GM19035 (cell line): ENCODE results near the gene MRPS35.
"Not testable (repeated sequence)": the region's sequence is repeated elsewhere in the genome, so short reads cannot be mapped to it uniquely, and the experiment has no call there.

ENCODE experiments used
- ATAC-seq: cut with Tn5 transposase; IDR thresholded peaks from one replicate; pipeline ENCODE4 v1.9.1; 2021; ENCODE audit not compliant: unreplicated experiment

The MRPS35 gene

GRCh38 chr12:27707216-27707615 lies 3.4 kb upstream of the MRPS35 start:
- ATAC-seq, result no peak

- ATAC-seq, result no peak
Observed at GRCh38 chr12:27709212-27709931, 1.3 kb upstream of the MRPS35 start.

- peak; percentile 48 for ATAC-seq
Observed at GRCh38 chr12:27709932-27710591, 570 bp upstream of the MRPS35 start.

- no peak for ATAC-seq
Observed at GRCh38 chr12:27711317-27711682, 668 bp downstream of the MRPS35 start.

- ATAC-seq, result no peak
Observed at GRCh38 chr12:27711967-27712366, 1.3 kb downstream of the MRPS35 start.

GRCh38 chr12:27723212-27723611 lies 12.6 kb downstream of the MRPS35 start:
- ATAC-seq, result no peak

GRCh38 chr12:27730097-27730588 lies 19.5 kb downstream of the MRPS35 start:
- ATAC-seq, result no peak

- ATAC-seq, result no peak
Observed at GRCh38 chr12:27732281-27732680, 21.6 kb downstream of the MRPS35 start.

GRCh38 chr12:27733052-27733656 lies 22.5 kb downstream of the MRPS35 start:
- no peak for ATAC-seq

GRCh38 chr12:27733791-27734190 lies 23.2 kb downstream of the MRPS35 start:
- no peak for ATAC-seq

GRCh38 chr12:27734321-27734720 lies 23.7 kb downstream of the MRPS35 start:
- ATAC-seq, result not testable (repeated sequence)

- no peak for ATAC-seq
Observed at GRCh38 chr12:27743601-27744000, 33.0 kb downstream of the MRPS35 start.

- ATAC-seq, result not testable (repeated sequence)
Observed at GRCh38 chr12:27745734-27746133, 35.1 kb downstream of the MRPS35 start.

- no peak for ATAC-seq
Observed at GRCh38 chr12:27747111-27747820, 36.6 kb downstream of the MRPS35 start.

GRCh38 chr12:27751386-27752047 lies 40.9 kb downstream of the MRPS35 start:
- ATAC-seq, result no peak

GRCh38 chr12:27754795-27755194 lies 44.2 kb downstream of the MRPS35 start:
- no peak for ATAC-seq

GRCh38 chr12:27756670-27757195 lies 46.1 kb downstream of the MRPS35 start:
- no peak for ATAC-seq

GRCh38 chr12:27762757-27763156 lies 52.1 kb downstream of the MRPS35 start:
- no peak for ATAC-seq

GRCh38 chr12:27766587-27766986 lies 56.0 kb downstream of the MRPS35 start:
- ATAC-seq, result no peak

GRCh38 chr12:27769142-27769673 lies 58.6 kb downstream of the MRPS35 start:
- no peak for ATAC-seq
